Hematopoietic multipotent progenitor cell treated with erythropoietin and hydrocortisone succinate and interleukin-3 and kit ligand, for 17 days (in vitro differentiated cells): ENCODE measurements around the gene RRP1.

Source experiments
- DNase-seq: peaks from one replicate; pipeline ENCODE4 v3.0.0-alpha.2; 2015; ENCODE audit warnings: low spot score

Gene RRP1

DNA sequence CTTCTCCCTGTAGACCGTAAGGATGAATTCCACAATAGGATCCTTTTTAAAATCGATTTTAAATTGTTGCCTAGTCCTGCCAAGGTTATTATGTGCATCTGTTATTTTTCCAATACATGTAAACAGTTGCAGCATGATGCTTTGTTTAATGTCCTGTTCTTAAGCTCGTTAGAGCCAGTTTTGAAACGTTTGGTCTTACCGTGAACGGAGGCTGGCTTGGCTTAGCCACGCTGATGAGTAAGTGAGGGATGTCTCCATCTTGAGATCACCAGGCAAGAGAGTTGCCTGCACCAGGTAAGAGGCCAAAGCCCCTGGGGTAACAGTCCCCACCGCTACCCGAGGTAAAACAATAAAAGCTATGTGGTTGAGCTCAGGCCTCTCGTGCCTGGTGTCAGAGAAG, 30.6 kb upstream of the RRP1 start:
- no peak for DNase-seq

DNA sequence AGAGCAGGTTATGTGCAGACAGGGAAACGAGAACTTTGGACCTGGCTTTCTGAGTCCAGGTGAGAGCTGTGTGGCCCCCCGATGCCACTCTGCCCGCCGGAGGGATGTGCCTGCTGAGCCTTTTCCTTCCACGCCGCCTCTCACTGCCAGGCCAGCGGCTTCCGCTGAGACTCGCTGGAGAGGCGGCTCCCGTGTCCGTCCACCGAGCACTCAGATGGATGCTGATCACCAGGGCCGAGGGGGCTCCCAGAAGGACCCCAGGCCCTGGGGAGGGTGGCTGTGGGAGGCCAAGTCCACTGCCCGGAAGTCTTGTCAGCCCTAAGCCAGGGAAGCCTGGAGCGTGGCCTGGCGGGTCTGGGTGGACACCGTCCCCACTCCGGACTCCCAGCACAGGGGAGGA, 29.7 kb upstream of the RRP1 start:
- DNase-seq: no peak

DNA sequence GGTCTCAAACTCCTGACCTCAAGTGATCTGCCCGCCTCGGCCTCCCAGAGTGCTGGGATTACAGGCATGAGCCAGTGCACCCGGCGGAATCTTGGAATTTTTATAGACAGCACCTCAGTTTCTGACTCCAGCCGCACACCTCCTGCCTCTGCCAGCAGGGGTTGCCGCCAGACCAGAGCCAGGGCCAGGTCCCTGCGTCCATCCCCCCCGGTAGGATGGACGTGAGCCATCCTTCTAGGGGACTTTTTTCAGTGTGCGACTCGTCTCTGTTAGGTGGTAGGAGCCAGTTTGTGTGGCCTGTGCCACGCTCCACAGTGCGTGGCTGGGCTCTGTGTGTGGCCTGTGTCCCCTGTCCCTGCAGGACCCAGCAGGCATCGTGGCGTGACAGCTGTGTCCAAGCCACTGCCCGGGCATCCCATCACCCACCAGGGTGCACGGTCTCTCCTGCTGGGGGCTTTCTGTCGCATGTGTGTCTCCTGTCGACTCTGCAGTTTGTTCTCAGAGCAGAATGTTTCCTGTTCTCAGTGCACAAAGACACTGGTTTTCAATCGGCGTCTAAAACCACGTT, 28.9 kb upstream of the RRP1 start:
- DNase-seq: no peak

DNA sequence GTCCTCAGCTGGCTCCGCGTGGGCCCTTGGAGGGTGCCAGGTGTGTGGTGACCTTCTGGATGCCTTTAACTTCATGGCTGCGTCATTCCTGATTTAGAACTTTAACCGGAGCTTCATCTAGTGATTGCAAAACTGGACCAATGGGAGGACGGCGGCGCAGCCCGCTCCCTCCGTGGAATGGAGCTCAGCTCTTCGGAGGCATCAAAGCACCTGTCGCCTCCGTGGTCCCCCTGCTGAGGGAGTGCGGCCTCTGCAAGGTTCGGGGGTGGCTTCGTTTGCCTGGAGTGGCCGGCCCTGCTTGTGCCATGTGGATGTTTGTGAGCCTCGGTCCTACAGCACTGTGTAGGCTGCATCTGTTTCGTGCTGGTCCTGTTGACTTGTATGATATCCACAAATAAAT, 27.5 kb upstream of the RRP1 start:
- DNase-seq: no peak

DNA sequence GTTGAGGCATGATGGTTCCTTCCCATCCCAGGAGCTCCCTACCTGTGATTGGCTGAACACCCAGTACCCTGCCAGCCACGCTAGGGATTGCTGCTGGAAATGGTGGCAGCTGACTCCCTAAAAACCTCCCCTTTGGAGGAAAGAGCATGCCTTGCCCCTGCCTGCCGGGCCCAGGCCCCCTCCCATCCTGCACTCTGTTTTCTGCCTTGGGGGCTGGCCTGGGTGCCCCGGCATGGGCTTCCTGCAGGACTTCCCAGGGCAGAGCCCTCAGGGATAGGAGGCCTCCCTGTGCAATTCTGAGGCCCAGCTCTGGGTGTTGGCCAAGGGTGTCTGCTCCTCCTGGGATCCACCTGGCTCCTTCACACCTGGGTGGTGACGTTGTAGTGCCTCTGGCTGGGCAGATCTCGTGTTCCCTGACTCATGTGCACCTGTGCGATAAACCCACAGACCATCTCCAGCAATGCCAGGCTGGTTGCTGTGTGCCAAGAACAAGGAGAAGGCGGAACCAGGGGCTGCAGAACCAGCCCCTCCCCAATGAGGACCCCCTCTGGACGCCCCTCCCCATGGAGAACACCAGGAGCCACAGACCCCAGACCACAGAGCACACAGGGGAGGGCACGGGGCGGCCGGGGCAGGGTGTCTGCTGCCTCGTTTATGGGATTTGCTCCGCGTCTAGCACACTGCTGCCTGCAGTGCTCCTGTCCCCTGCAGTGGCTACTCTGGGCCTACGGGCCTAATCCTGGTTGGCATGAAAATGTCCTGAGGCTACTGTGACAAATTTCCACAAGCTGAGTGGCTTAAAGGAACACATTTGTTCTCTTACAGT, 26.9 kb upstream of the RRP1 start:
- DNase-seq: no peak

DNA sequence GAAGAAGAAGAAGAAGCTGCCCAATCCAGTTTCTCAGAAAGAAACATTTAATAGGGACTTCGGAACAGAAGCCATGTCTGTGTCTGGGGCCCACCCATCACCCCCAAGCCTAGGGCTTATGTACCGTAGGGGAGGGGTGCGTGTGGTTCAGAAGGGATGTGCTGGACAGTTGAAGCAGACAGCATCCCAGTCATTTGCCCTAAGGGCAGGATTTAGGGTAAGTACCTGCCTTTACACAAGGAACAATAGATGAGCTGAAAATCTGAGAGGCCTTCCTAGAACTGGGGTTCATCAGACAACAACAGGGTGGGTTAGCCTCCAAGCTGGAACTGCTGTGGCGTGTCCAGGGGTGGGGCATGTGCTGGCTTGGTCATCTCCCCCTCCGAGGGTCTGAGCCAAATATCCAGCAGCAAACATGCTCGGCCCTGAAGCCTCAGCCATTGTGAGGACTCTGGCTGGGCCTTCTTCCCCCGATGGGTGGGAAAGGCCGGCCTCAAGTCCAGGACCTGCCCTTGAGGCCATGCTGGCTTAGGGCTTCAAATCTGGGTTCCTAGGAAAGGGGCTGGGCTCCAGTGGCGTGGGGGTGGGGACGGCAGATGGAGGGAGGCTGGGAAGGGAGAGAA, 25.4 kb upstream of the RRP1 start:
- DNase-seq: no peak

DNA sequence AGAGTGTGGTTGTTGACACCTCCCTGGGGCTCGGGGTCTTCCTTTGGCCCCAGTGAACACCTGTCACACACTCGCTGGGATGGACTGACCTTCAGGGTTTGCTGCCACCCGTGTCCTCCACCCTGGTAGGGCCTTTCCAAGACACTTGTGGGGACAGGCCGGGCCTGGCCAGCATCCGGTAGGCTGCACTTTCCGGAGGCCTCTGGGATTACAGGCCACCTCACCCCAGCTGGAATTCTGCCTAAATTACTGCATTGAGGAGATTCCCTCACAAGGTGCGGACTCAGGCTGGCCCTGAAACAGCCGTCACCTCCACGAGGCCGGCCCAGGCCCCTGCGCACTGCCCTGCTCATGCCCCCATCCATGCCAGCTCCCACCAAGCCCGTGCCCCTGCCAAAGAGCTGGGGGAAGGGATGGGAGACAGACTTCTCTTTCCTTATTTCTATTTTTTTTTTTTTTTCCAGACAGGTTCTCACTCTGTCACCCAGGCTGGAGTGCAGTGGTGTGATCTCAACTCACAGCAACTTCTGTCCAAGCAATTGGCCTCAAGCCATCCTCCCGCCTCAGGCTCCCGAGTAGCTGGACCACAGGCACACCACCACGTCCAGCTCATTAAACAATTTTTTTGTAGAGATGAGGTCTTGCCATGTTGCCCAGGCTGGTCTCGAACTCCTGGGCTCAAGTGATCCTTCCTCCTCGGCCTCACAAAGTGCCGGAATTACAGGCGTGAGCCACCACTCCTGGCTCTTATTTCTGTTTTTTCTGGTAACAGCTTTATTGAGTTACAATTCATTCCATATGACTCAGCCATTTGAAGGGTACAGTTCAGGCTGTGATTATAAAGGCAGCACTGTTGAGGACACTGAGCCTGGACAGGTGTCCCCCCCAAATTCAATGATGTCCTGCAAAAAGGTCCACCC, 24.5 kb upstream of the RRP1 start:
- no peak for DNase-seq

DNA sequence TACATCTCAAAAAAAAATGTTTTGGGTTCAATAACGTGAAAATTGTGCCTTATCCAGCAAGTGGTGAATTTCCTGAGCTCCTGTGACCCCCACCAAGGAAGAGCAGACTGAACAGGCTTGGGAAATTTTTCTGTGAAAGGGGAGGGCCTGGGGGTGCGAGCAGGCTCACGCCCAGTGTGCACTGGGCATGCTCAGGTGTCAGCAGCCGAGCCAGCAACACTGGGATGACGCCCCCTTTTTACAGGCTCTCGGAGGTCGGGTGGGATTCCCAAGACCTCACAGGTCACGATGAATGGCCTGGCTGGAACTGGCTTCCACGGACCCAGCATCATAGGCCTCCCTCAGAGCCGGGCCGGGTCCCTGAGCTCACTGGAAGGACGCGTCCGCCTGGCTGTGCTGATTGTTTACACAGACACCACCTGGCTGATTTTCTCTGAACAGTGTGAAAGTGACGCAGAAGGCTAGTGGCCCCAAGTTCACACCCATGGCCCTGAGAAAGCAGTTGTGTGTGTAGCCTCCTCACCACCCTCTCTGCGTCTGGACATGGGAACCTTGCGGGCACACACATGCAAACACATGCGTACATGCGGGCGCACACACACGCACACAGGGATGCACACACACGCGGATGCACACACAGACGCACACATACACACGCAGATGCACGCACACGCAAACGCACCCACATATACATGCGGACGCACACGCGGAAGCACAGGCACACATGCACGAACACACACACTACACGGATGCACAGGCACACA, 22.5 kb upstream of the RRP1 start:
- DNase-seq: no peak

DNA sequence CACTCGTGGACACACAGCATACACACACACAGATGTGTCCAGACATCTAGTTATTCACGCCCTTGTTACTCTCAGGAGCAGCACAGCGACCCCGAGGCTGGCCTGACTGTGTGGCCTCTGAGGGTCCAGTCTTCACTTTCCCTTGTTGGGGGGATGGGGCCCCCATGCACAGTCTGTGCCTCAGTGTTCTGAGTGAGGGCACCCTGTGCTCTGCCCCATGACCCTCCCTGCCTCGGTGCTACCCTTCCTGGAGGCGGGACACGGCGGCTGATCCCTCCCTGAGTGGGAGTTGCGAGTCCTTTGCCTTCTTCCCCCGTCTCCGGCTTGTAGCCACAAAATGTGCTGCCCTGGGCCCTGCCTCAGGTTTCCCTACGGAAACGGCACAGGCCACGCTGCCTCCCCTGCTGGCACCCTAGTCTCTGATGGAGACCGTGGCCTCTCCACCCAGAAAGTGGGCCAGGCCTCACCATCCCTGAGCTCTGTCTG, 21.8 kb upstream of the RRP1 start:
- DNase-seq: no peak

DNA sequence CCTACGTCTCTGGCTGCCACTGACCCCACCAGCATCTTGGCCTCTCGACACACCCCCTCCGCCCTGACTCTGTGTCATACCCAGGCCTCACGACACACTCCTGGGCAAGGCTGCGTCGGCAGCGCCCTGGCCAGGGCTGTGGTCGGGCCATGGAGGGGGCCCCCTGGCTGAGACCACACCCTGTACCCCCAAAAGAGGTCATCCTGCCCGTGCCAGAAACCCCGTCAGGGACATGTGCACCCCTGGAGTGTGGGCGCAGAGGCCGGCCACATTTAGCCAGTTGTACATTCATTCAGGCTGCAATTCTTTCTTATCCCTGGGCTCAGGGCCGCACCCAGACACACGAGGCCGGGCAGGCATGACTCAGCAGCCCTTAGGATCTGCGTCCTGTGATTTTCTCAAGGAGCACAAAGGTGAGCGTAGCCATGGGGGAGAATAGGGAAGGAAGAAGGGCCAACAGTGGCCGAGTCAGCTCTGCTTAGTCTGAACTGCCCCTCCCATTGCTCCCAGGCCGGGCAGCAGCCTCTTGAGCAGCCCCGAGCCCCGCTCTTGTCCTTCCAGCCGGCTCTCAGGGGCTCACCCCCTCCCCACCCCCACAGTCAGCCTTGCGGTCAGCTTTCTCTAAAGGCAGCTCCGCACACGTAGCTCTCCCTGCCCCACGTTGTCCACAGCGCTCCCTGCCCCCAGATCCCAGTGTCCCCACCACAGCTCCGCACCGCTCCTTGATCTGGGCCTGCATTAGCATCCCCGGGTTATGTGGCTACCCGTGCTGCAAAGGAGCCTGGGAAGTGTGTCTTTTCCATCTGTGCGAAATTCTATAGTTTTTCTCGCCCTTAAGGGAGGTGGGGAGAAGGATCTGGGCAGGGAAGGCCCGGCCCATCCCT, 21.2 kb upstream of the RRP1 start:
- DNase-seq: peak; percentile 78

DNA sequence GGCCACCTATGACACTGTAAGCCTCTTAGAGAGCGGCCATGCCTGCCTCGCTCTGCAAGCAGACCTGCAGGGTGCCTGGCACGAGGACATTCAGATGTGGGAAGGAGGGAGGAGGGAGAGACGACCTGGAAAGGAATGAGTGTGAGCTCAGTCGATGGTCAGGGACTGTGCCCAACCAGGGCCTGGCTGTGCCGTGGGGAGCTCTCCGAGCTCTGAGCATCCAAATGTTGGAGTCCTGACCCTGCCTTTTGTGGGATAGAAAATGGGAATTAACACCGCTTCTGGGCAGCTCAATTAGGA, 20.6 kb upstream of the RRP1 start:
- no peak for DNase-seq

DNA sequence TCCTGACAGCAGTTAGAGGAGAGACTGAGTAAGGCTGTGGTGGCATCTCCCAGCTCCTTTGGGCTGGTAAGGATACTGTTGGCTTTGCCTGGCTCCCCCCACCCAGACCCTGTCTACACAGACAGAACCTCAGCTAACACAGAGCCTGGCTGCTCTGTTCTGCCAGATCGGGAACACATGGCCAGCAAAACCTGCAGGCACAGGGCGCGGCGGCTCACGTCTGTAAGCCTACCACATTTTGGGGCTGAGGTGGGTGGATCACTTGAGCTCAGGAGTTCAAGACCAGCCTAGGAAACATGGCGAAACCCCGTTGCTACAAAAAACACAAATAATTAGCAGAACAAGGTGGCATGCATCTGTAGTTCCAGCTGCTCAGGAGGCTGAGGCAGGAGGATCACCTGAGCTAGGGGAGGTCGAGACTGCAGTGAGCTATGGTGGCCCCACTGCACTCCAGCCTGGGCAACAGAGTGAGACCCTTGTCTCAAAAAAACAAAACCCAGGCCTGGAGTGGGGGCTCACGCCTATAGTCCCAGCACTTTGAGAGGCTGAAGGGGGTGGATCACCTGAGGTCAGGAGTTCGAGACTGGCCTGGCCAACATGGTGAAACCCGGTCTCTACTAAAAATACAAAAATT, 19.9 kb upstream of the RRP1 start:
- no peak for DNase-seq

DNA sequence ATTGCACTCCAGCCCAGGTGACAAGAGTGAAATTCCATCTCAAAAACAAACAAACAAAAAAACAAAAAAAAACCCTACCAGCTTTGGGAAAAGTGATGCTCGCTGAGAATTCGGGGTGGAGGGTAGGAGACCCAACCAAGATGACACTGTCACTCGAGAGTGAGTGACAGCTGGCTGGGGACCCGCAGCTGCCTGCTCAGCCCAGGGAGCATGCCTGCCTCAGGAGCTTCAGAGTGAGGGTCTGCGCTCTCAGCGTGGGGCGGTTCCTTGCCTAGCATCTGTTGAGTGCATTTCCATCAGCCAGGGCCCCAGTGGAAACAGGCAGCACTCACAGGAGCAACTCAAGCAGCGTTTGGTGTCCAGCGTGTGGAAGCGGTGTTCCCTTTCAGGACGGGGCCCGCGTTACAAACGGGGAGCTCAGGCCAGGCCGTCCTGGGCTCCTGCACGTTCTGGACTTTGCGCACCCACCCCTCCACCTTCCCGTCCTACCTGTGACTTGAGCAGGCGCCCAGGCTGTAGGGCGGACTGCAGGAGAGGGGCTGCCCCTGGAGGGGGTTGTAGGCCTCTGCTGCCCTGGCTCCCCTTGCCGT, 19.2 kb upstream of the RRP1 start:
- DNase-seq: no peak

DNA sequence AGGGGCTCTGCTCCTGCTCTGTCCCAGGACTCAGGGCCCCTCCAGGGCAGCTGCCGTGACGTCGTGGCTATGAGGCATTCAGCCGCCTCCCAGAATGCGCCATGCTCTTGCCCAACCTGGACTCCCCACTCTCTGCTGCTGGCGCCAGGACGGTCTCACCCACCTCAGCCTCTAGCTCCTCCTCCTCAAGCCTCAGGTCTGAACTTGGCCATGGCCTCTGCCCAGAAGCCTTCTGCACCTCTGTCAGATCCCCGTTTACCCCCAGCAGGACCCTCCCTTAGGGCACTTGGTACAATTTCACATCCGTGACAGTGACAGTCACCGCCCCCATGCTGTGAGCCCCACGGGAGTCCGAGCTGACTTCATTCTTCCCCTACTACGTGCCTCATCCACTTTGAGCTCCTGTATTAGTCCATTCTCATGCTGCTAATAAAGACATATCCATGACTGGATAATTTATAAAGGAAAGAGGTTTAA, 18.1 kb upstream of the RRP1 start:
- DNase-seq: no peak

DNA sequence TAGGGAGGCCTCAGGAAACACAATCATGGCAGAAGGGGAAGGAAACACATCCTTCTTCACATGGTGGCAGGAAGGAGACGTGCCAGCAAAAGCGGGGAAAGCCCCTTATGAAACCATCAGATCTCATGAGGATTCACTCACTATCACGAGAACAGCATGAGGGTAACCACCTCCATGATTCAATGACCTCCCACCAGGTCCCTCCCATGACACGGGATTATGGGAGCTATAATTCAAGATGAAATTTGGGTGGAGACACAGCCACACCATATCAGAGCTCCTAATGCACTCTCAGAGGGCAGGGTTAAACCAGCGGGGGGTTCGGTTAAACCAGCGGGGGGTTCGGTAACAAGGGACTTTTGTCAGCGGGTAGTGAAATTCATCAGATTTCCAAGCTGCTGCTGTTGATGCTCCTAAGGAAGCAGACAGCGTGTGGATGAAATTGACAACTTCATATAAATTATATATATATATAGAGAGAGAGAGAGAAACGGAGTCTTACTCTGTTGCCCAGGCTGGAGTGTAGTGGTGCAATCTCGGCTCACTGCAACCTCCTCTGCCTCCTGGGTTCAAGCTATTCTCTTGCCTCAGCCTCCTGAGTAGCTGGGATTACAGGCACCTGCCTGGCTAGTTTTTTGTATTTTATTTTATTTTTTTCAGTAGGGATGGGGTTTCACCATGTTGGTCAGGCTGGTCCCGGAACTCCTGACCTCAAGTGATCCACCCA, 17.5 kb upstream of the RRP1 start:
- no peak for DNase-seq

DNA sequence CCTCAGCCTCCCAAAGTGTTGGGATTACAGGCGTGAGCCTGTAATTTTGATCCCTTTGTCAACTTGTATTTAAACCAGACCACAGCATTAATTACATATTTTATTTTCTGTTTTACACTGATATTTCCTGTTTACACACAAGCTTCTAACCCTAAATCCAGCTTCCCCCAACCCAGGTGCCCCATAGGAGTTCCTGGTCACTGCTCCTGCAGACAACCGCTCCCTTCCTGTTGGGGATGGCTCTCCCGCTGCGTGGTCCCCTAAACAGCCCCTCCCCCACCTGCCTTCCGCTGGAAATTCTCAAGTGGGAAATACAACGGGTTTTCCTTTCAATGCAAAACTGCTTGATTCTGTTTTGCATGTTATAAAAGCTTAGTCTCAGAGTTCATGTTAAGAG, 17.0 kb upstream of the RRP1 start:
- DNase-seq: no peak

DNA sequence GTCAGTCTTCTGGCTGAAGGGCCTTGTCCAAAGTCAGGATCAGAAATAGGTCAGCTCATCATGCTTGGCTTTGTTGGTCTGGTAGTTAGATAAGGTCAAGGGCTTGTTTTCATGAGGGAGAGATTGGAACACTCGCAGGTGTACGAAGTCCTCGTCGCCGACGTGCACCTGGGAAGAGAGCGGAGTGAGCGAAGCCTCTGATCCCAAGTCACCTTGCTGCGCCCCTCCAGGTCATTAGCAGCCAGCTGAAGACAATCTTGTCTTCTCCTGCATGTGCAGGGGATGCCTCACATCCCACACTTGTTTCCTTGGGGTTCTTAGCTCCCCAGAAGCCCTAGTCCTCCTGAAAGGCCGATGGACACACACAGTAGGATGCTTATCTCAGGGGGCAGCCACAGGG, 15.2 kb upstream of the RRP1 start:
- DNase-seq: no peak

DNA sequence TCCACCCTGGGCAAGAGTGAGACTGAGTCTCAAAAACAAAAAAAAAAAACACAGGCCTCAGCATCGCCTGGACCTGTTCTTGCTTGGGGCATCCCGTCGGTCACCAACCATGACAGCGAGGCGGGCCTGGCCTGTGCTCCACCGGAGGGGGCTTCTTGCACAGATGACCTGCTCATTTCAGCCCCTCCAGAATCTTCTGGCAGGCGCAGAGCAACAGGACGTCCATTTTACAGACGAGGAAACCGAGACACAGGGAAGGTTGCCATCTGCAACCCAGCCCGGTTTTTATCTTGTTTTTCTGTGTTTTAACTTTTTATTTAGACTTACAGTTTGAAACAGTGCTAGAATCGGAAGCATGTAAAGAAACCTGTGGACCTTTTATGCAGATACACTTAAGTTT, 14.2 kb upstream of the RRP1 start:
- no peak for DNase-seq

DNA sequence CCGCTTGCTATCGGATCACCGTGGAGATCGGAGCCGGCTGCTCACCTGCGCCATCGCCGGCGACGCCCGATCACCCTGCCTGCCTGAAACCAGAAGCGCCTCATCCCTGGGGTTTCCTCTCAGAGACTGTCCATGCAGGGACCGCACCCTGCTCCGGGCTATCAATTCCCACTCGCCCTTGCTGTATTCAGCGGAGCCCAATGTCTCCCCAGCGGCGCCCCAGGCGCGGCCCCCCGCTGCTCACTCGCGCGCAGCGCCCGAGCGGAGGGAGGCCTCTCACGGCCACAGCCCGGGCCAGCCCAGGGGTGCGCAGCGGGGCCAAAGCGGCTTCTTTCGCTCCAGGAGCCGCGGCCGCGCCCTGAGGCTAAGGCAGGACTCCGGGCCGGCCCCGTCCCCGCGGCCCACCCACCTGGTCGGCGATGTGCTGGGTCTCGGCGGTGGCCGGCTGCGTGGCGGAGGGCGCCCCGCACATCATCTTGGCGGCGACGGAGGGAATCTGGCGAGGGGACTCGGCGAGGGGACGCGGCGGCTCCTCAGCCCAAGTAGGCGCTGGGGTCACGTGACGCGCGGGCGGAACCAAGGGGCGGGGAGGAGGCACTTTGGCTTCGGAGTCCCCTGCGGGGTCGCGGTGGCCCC, 13.5 kb upstream of the RRP1 start, which contains the start of gene CSTB:
Gene CSTB (minus strand): TSS at position 514 of the 636 bp plus-strand sequence. CDS start 39 bp downstream, at position 475.
- DNase-seq: no peak
